ENCODE data around the gene DNAH17. TPM values are rescaled to one million over a fixed set of nuclear protein-coding genes. Genes with fewer than 3 reads are reported as not detected.

Gene DNAH17
- total RNA-seq, 1 donor from 2014 or later: not detected

- ATAC-seq (no peak), DNase-seq (no peak)
- intact Hi-C loops (cut with micrococcal nuclease): no loop called here
Measured at GRCh38 chr17:78449983-78450595, 127.1 kb downstream of the DNAH17 start.

- intact Hi-C loops (cut with micrococcal nuclease): no loop called here
- DNase-seq: no peak
- no peak for ATAC-seq
Measured at GRCh38 chr17:78448356-78448993, 128.7 kb downstream of the DNAH17 start.

GRCh38 chr17:78446833-78447232 is 130.4 kb downstream of the DNAH17 start:
- ATAC-seq (no peak), DNase-seq (no peak)
- intact Hi-C loops (cut with micrococcal nuclease): no loop called here

- DNase-seq: peak; percentile 15
- intact Hi-C loops (cut with micrococcal nuclease): no loop called here
- ATAC-seq: no peak
Measured at GRCh38 chr17:78444392-78444791, 132.8 kb downstream of the DNAH17 start.

GRCh38 chr17:78442648-78443218 is 134.5 kb downstream of the DNAH17 start:
- DNase-seq: peak; percentile 76
- intact Hi-C loops (cut with micrococcal nuclease): no loop called here
- ATAC-seq: peak; percentile 84

GRCh38 chr17:78441271-78441971 is 135.8 kb downstream of the DNAH17 start:
- no peak for ATAC-seq
- no peak for DNase-seq
- intact Hi-C loops (cut with micrococcal nuclease): no loop called here

GRCh38 chr17:78438694-78439325 is 138.4 kb downstream of the DNAH17 start:
- ATAC-seq (no peak), DNase-seq (no peak)
- intact Hi-C loops (cut with micrococcal nuclease): no loop called here

GRCh38 chr17:78438271-78438691 is 138.9 kb downstream of the DNAH17 start:
- ATAC-seq (no peak), DNase-seq (no peak)
- intact Hi-C loops (cut with micrococcal nuclease): no loop called here

- intact Hi-C loops (cut with micrococcal nuclease): no loop called here
Measured at GRCh38 chr17:78437508-78438169, 139.6 kb downstream of the DNAH17 start.

GRCh38 chr17:78435330-78436005 is 141.7 kb downstream of the DNAH17 start:
- ATAC-seq (no peak), DNase-seq (no peak)
- intact Hi-C loops (cut with micrococcal nuclease): no loop called here

More at GRCh38 chr17:78437508-78438169, 139.6 kb downstream of the DNAH17 start:
- ATAC-seq (no peak), DNase-seq (no peak)

GRCh38 chr17:78434455-78435329 is 142.5 kb downstream of the DNAH17 start:
- ATAC-seq (no peak), DNase-seq (no peak)
- intact Hi-C loops (cut with micrococcal nuclease): no loop called here

- intact Hi-C loops (cut with micrococcal nuclease): no loop called here
- no peak for DNase-seq
- no peak for ATAC-seq
Measured at GRCh38 chr17:78433780-78434335, 143.3 kb downstream of the DNAH17 start.

GRCh38 chr17:78433013-78433727 is 144.0 kb downstream of the DNAH17 start:
- ATAC-seq (no peak), DNase-seq (no peak)
- intact Hi-C loops (cut with micrococcal nuclease): no loop called here

GRCh38 chr17:78432226-78433012 is 144.8 kb downstream of the DNAH17 start:
- ATAC-seq: peak; percentile 42
- peak; percentile 56 for DNase-seq

GRCh38 chr17:78431692-78431958 is 145.6 kb downstream of the DNAH17 start:
- ATAC-seq (no peak), DNase-seq (no peak)
- intact Hi-C loops (cut with micrococcal nuclease): no loop called here

More at GRCh38 chr17:78432226-78433012, 144.8 kb downstream of the DNAH17 start:
- intact Hi-C loops (cut with micrococcal nuclease): no loop called here

Data from left ventricle myocardium superior (tissue), 1 donor.